B cell (primary cell): Measurements from ENCODE around the gene KIF3A. TPM values are rescaled to one million over a fixed set of nuclear protein-coding genes. Genes with fewer than 3 reads are reported as not detected.

Source experiments
- ATAC-seq: fragments of 200-7000 bp; cut with Tn5 transposase; one replicate; pipeline ENCODE4 v1.10.0; 2021; ENCODE audit warnings: low read depth, mild to moderate bottlenecking, moderate number of reproducible peaks, moderate library complexity
- CTCF ChIA-PET: fragments of 350-600 bp; sonication (Branson Sonifier 250); formaldehyde crosslinking; loops from one replicate; lab custom pipeline; 2021; ENCODE audit warnings: antibody characterized with exemption, inconsistent platforms; lab: Charles Lee
- POLR2A ChIA-PET: fragments of 350-600 bp; sonication (Branson Sonifier 250); formaldehyde crosslinking; loops from one replicate; lab custom pipeline; 2021; ENCODE audit warnings: antibody characterized with exemption; lab: Charles Lee
- DNase-seq: peaks from one replicate; pipeline ENCODE4 v3.0.0; 2013
- H2AFZ ChIP-seq: 2 replicates; pipeline ENCODE4 v1.6.1; 2012; ENCODE audit warnings: mild to moderate bottlenecking, low read depth, low read length; ENCODE audit not compliant: insufficient read depth, poor library complexity, severe bottlenecking
- H3K27ac ChIP-seq, 2 donors: 1 replicate in 1 of 2; 2 replicates in 1 of 2; pipeline ENCODE4 v1.5.1; 2012 to 2013; ENCODE audit warnings: low read length in 2 of 2, mild to moderate bottlenecking in 2 of 2, moderate library complexity in 1 of 2
- H3K27me3 ChIP-seq, 4 experiments: fragments of 200-600 bp in 1 of 4; sonication (generic) in 1 of 4; replicated peaks in 1 of 4; 1 replicate in 2 of 4; 2 replicates in 2 of 4; pipeline versions ENCODE4 v1.6.1 to v1.7.0; 2013 to 2016; ENCODE audit warnings: low read length in 3 of 4, mild to moderate bottlenecking in 2 of 4, mixed read lengths in 1 of 4, moderate library complexity in 1 of 4; ENCODE audit not compliant: insufficient read depth in 4 of 4, control insufficient read depth in 3 of 4; ENCODE audit errors: control extremely low read depth in 1 of 4
- H3K36me3 ChIP-seq, 2 experiments: replicated peaks in 1 of 2; 1 replicate in 1 of 2; 2 replicates in 1 of 2; pipeline versions ENCODE4 v1.6.1 to v1.7.1; 2013; ENCODE audit warnings: low read length in 1 of 2; ENCODE audit not compliant: insufficient read depth in 2 of 2, control insufficient read depth in 1 of 2; ENCODE audit errors: control extremely low read depth in 1 of 2, extremely low read depth in 1 of 2
- H3K4me1 ChIP-seq, 2 donors: fragments of 200-600 bp in 1 of 2; sonication (generic) in 1 of 2; 1 replicate in 1 of 2; 2 replicates in 1 of 2; pipeline versions ENCODE4 v1.5.1 to v1.6.1; 2013 to 2017; ENCODE audit warnings: low read length in 2 of 2; ENCODE audit not compliant: control insufficient read depth in 2 of 2, insufficient read depth in 2 of 2
- H3K4me2 ChIP-seq: replicated peaks from 2 replicates; pipeline ENCODE3; 2012; ENCODE audit warnings: mild to moderate bottlenecking, low read depth, low read length; ENCODE audit not compliant: poor library complexity, severe bottlenecking
- H3K4me3 ChIP-seq, 5 experiments: fragments of 200-600 bp in 1 of 5; sonication (generic) in 1 of 5; 1 replicate in 3 of 5; 2 replicates in 2 of 5; pipeline versions ENCODE4 v1.5.1 to v1.7.0; 2011 to 2016; ENCODE audit warnings: low read length in 4 of 5, mild to moderate bottlenecking in 4 of 5, low read depth in 2 of 5, control low read depth in 1 of 5, moderate library complexity in 1 of 5; ENCODE audit not compliant: insufficient read depth in 1 of 5; ENCODE audit errors: control extremely low read depth in 1 of 5, extremely low read depth in 1 of 5
- H3K79me2 ChIP-seq: fragments of 200-600 bp; sonication (generic); one replicate; pipeline ENCODE4 v1.6.0; 2016; ENCODE audit warnings: low read length; ENCODE audit not compliant: control insufficient read depth, insufficient read depth
- H3K9ac ChIP-seq: fragments of 200-600 bp; sonication (generic); 2 replicates; pipeline ENCODE4 v1.6.1; 2017; ENCODE audit warnings: mild to moderate bottlenecking, low read length, moderate library complexity
- H3K9me3 ChIP-seq, 3 donors: one replicate each; pipeline versions ENCODE4 v1.6.1 to v1.7.1; 2013; ENCODE audit warnings: low read length in 2 of 3; ENCODE audit not compliant: control insufficient read depth in 2 of 3, insufficient read depth in 1 of 3; ENCODE audit errors: control extremely low read depth in 1 of 3
- H4K20me1 ChIP-seq: 2 replicates; pipeline ENCODE4 v1.6.0; 2012; ENCODE audit warnings: mild to moderate bottlenecking, low read length; ENCODE audit not compliant: insufficient read depth, control insufficient read depth, poor library complexity, severe bottlenecking
- H3K27ac Mint-ChIP-seq: one replicate; pipeline ENCODE4 v1.8.0; 2021; ENCODE audit warnings: mixed read lengths
- H3K27me3 Mint-ChIP-seq: one replicate; pipeline ENCODE4 v1.8.0; 2021; ENCODE audit warnings: mixed read lengths
- H3K4me1 Mint-ChIP-seq: one replicate; pipeline ENCODE4 v1.8.0; 2021; ENCODE audit warnings: mixed read lengths
- H3K4me3 Mint-ChIP-seq: one replicate; pipeline ENCODE4 v1.8.0; 2021; ENCODE audit warnings: mixed read lengths
- H3K9me3 Mint-ChIP-seq: one replicate; pipeline ENCODE4 v1.8.0; 2022; ENCODE audit warnings: mixed read lengths; ENCODE audit not compliant: insufficient read depth
- EZH2 ChIP-seq: IDR thresholded peaks from 2 replicates; pipeline ENCODE4 v1.6.1; 2012; ENCODE audit warnings: borderline replicate concordance, low read depth, mild to moderate bottlenecking, moderate library complexity, low read length; ENCODE audit not compliant: insufficient read depth, poor library complexity, severe bottlenecking
- WGBS: methylation state at CpG from one replicate; pipeline ENCODE4 v1.1.5; 2013; ENCODE audit warnings: missing lambda C conversion rate; ENCODE audit not compliant: insufficient coverage; 5-methylcytosine and 5-hydroxymethylcytosine counted together
- intact Hi-C: fragments of 100-400 bp; cut with micrococcal nuclease; formaldehyde crosslinking; loops from one replicate; pipeline ENCODE4 v1.10.0; 2022
- polyA plus RNA-seq: library from polyadenylated mRNA; depleted of rRNA; stranded (reverse); fragments of >200 nt; gene quantifications from 2 replicates; pipeline ENCODE4 v1.2.3, GENCODE V29; 2012
- total RNA-seq, 2 donors: library from RNA; stranded (reverse); fragments of 120-200 nt in 1 of 2; gene quantifications; 1 replicate in 1 of 2; 2 replicates in 1 of 2; pipeline versions ENCODE4 v1.2.3 to v1.2.4, GENCODE V29; 2013 to 2022
- TF ChIP-seq, protein P1 (sequence below): fragments of 200-600 bp; IDR thresholded peaks from one replicate; pipeline ENCODE4 v1.8.0; 2022; ENCODE audit warnings: antibody characterized with exemption, mild to moderate bottlenecking

The KIF3A gene
- total and polyA plus RNA-seq, 2 donors (not counting 1 experiment from before 2014, with no cell fraction given): 1.3 to 16.0 TPM

DNA sequence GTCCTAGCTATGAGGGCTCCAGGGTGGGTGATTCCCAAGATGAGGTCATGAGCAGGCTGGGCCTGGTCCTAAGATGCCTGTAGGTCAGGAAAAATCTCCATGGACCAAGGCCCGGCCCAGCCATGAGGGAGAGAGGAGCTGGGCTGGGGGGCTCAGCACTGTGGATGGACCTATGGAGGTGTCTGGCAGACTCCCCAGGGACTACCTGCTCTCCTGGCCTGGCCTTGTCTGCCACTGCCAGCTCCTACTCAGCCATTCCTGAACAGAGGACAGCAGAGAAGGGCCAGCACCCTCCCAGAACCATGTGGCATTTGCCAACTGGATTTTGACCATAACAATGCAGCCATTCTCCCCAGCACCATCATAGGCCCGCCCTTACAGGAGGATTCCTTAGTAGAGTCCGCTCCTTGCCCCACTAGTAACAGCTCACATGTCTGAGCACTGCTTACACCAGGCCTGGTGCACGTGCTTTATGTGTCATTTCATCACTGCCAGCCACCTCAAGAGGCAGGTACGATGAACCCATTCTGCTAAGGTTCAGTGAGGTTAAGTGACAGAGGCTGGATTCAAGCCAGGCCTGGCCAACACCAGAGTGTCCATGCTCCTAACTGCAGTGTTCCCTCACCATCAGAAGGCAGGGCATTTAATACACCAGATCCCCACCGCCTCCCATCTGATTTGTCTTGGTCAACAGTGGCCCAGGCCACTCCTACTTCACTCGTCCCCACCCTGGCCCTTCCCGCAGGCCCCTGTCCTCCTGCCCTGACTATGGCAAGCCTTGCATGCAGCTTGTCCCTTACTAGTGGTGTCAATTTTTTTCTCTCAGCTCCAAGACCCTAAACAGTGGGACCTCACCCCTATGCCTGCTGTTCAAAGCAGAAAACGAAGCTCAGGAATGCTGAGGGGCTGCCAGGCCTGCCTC is 78.7 kb downstream of the KIF3A start:
- peaks cover 31% of the 10 kb centered on the region for H3K4me1 Mint-ChIP-seq
- Histone ChIP-seq H3K4me3 (no peak overlapping the region), H3K27me3 (peaks cover 0 to 37% (median 14%) of the 10 kb centered on the region in 4 experiments), H4K20me1 (no peaks in the 10 kb centered on the region), H3K36me3 (no peaks in the 10 kb centered on the region), H3K79me2 (no peaks in the 10 kb centered on the region), H3K9me3 (peaks cover 0 to 8% (median 0%) of the 10 kb centered on the region in 3 donors), H2AFZ (no peak overlapping the region), H3K9ac (no peak overlapping the region), H3K27ac (no peak overlapping the region), H3K4me1 (peaks cover 15 to 27% of the 10 kb centered on the region in 2 donors), H3K4me2 (no peak overlapping the region)
- H3K4me3 Mint-ChIP-seq: no peak overlapping the region
- TF ChIP-seq, protein P1, sequence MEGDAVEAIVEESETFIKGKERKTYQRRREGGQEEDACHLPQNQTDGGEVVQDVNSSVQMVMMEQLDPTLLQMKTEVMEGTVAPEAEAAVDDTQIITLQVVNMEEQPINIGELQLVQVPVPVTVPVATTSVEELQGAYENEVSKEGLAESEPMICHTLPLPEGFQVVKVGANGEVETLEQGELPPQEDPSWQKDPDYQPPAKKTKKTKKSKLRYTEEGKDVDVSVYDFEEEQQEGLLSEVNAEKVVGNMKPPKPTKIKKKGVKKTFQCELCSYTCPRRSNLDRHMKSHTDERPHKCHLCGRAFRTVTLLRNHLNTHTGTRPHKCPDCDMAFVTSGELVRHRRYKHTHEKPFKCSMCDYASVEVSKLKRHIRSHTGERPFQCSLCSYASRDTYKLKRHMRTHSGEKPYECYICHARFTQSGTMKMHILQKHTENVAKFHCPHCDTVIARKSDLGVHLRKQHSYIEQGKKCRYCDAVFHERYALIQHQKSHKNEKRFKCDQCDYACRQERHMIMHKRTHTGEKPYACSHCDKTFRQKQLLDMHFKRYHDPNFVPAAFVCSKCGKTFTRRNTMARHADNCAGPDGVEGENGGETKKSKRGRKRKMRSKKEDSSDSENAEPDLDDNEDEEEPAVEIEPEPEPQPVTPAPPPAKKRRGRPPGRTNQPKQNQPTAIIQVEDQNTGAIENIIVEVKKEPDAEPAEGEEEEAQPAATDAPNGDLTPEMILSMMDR: no peak
- no peak for TF ChIP-seq EZH2
- 94% methylated on average over 9 of the region's 9 CpGs for WGBS
- ATAC-seq: no peak
- H3K9me3 Mint-ChIP-seq: no peaks in the 10 kb centered on the region
- intact Hi-C loops: no loop called here
- H3K27ac Mint-ChIP-seq: no peak overlapping the region
- H3K27me3 Mint-ChIP-seq: peaks cover 30% of the 10 kb centered on the region
- POLR2A ChIA-PET: no interaction called here
- CTCF ChIA-PET: no interaction called here
- no peak for DNase-seq
